ENCODE data around the gene PLCB1. TPM values are rescaled to one million over a fixed set of nuclear protein-coding genes. Genes with fewer than 3 reads are reported as not detected.

Gene PLCB1
- total and polyA plus RNA-seq, 2 of the 4 experiments (the other 2 are of a cell fraction) = 5.6 to 16.1 TPM

DNA sequence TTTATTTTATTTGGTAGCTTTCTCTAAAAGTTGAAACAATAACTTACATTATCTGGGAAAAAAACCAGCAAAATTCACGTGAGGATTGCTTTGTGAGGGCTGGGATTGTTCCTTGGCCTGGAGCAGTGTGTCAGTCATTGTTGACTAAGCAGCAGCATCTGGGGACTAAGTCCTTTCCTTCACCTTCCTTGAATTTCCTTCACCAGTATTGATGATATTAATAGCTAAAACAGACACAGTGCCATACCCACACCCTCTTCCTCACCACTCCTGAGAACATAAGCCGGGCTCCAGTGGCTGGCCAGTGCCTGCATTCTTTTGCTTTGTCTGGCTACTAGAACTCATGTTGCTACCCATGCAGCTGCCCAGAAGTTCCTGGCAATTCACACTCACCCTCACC lies 23.7 kb downstream of the PLCB1 start:
- in situ Hi-C loops (cut with MboI; ENCODE audit: low sequenced_read_pairs) = no loop called here
- H3K56ac ChIP-seq (ENCODE audit: extremely low read depth, insufficient read depth, low read length) = no peak overlapping the region
- H2BK15ac ChIP-seq (ENCODE audit: low read depth, low read length) = peak overlapping the region; percentile 8; the same call in 1 of the 3 replicates
- intact Hi-C loops (cut with micrococcal nuclease) = loop anchor here (5.0 kb wide), 1 partner anchor 36 kb away; no protein-coding TSS in a partner anchor
- POLR2A ChIA-PET (ENCODE audit: unreplicated experiment) = no interaction called here
- peaks cover 2% of the 10 kb centered on the region; the same call in 1 of the 2 replicates for H3K9me3 ChIP-seq (ENCODE audit: control insufficient read depth, insufficient read depth, low read length)
- peak overlapping the region; percentile 20; the same call in 1 of the 2 replicates for H2BK20ac ChIP-seq (ENCODE audit: low read depth, low read length)
- H3K27me3 ChIP-seq (ENCODE audit: control insufficient read depth, insufficient read depth, low read length) = no peaks in the 10 kb centered on the region
- peak; percentile 22; the same call in 1 of the 2 replicates for ATAC-seq (ENCODE audit: low read depth)
- H3K9me1 ChIP-seq (ENCODE audit: insufficient read depth, low read length) = peaks cover 5% of the 10 kb centered on the region
- peaks cover 0 to 5% of the 10 kb centered on the region in 2 experiments; a peak in 1 of 4 replicates for H3K79me1 ChIP-seq (ENCODE audit: low read depth in 1 of 2, low read length in 2 of 2)
- H2BK5ac ChIP-seq (ENCODE audit: low read depth, low read length, poor library complexity, severe bottlenecking) = no peak overlapping the region
- no peak overlapping the region for H3K4me3 ChIP-seq (ENCODE audit: insufficient read depth, low read depth, low read length)
- DNase-seq = peak; percentile 22
- dilution Hi-C loops (cut with HindIII; ENCODE audit: low sequenced_read_pairs, unreplicated experiment) = no loop called here
- H3K4ac ChIP-seq (ENCODE audit: low read depth, low read length) = 0 out of 2 replicates have a peak overlapping the region, but pooled peaks have one; percentile 41
- peaks cover 9% of the 10 kb centered on the region for H4K20me1 ChIP-seq (ENCODE audit: insufficient read depth, low read length)
- WGBS, 2 experiments (ENCODE audit: extremely low coverage in 2 of 2, insufficient read length in 1 of 2) = no CpG with 5 or more reads among the region's 2 CpGs
- H3K23ac ChIP-seq (ENCODE audit: low read depth, low read length) = no peak overlapping the region
- no TSS peak for BruUV-seq (replicated peaks)
- H3K27ac ChIP-seq (ENCODE audit: insufficient read depth, low read length) = no peak overlapping the region
- no peak overlapping the region for H4K91ac ChIP-seq (ENCODE audit: insufficient read depth, low read depth, low read length)
- H3K9ac ChIP-seq (ENCODE audit: low read depth, low read length) = no peak overlapping the region
- H2AK5ac ChIP-seq (ENCODE audit: low read depth, low read length) = peak overlapping the region; percentile 17; the same call in 1 of the 2 replicates
- no peak overlapping the region for H4K8ac ChIP-seq (ENCODE audit: low read depth in 2 of 2, low read length in 2 of 2)
- peaks cover 7% of the 10 kb centered on the region for H3K4me1 ChIP-seq (ENCODE audit: control insufficient read depth, insufficient read depth, low read length)
- 0 out of 2 replicates have a peak overlapping the region, but pooled peaks have one; percentile 14 for H3K14ac ChIP-seq (replicated peaks; ENCODE audit: low read depth, low read length)
- CTCF ChIA-PET = no interaction called here
- H3K18ac ChIP-seq (ENCODE audit: low read depth, low read length) = peak overlapping the region; percentile 21
- no peak overlapping the region for H2AFZ ChIP-seq (replicated peaks; ENCODE audit: low read length, poor library complexity)
- no peak overlapping the region for H4K5ac ChIP-seq (ENCODE audit: low read depth, low read length)
- no peak overlapping the region for H2AK9ac ChIP-seq (replicated peaks; ENCODE audit: low read depth, low read length, poor library complexity)
- no peaks in the 10 kb centered on the region for H3K36me3 ChIP-seq (ENCODE audit: control insufficient read depth, insufficient read depth, low read length)
- H2BK120ac ChIP-seq (ENCODE audit: low read depth, low read length) = no peak overlapping the region
- no peak overlapping the region; the same call in 1 of the 2 replicates for H3K4me2 ChIP-seq (ENCODE audit: low read depth, low read length)
- TF ChIP-seq USF2 (IDR thresholded peaks at IDR 0.05; ENCODE audit: low read depth, low read length) (no peak), CEBPB (IDR thresholded peaks at IDR 0.05; ENCODE audit: low read depth, low read length) (no peak), RCOR1 (IDR thresholded peaks at IDR 0.05; ENCODE audit: insufficient replicate concordance, low read length) (no peak), CHD1 (IDR thresholded peaks at IDR 0.05; ENCODE audit: low read depth, low read length) (no peak), NFE2L2 (IDR thresholded peaks at IDR 0.05; ENCODE audit: low read depth, low read length) (no peak), FOS (IDR thresholded peaks at IDR 0.05; ENCODE audit: low read depth, low read length) (no peak), ELK1 (IDR thresholded peaks at IDR 0.05; ENCODE audit: borderline replicate concordance, low read depth, low read length) (no peak), MAZ (IDR thresholded peaks at IDR 0.05; ENCODE audit: borderline replicate concordance, low read depth, low read length) (no peak)
